GM21390 (cell line): Measurements from ENCODE around the gene DOP1A.
"Not testable (repeated sequence)": the region's sequence is repeated elsewhere in the genome, so short reads cannot be mapped to it uniquely, and the experiment has no call there.

ENCODE experiments used
- ATAC-seq: cut with Tn5 transposase; IDR thresholded peaks from one replicate; pipeline ENCODE4 v1.9.1; 2021; ENCODE audit not compliant: unreplicated experiment

The DOP1A gene

DNA sequence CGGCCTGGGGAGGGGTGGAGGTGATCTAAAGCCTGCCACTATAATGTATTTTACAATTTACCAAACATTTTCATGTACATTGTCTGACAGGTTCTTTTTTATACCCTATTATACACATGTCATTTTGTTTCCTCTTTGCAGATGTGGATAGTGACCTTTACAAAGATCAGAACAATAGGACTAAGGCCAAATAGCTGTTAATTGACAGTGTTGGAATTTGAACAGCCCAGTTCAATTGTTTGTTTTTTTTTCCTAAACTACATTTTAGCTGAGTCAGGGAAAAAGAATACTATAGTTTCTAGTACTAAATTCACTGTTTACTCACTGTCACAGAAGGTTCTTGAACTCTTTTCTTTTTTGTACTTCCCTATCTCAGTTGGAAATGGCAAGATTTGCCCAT is 85.4 kb downstream of the DOP1A start:
- ATAC-seq: no peak

- no peak for ATAC-seq
Measured at GRCh38 chr6:83153883-83154521, 86.5 kb downstream of the DOP1A start.

GRCh38 chr6:83155794-83156193 is 88.3 kb downstream of the DOP1A start:
- no peak for ATAC-seq

DNA sequence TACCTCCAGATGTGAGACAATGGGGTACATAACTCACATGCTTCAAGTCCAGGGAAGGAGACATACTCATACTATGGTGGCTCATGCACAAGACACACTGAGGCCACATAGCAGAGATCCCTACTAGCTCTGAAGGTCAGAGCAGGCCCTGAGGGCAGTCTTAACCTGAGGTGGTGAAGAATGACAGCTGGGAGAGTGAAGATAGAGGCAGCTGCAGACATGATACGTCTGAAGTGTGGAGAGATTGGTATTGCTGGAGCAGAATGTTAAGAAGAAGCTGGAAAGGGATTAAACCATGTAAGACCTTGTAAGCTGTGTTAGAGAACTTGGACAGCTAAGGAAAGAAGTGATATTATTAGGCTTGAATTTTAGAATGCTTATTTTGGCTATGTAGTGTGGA is 92.7 kb downstream of the DOP1A start:
- ATAC-seq: no peak

DNA sequence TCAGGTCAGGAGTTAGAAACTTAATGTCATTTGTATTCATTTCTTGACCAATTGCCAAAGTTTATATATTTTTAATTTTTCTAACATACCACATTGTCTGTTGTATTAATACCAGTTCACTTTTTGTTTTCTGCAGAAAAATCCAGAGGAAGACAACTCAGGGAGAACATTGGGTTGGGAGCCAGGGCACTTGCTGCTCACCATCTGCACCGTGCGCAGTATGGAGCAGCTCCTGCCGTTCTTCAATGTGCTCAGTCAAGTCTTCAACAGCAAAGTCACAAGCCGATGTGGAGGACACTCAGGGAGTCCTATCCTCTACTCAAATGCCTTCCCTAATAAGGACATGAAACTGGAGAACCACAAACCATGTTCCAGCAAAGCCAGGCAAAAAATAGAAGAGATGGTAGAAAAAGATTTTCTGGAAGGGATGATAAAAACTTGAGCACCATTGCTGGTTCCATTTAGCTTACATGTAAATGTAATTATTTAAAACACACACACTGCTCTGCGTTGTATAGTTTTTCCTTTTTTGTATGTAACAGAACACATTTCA is 100.3 kb downstream of the DOP1A start:
- ATAC-seq: no peak

GRCh38 chr6:83168556-83168955 is 101.1 kb downstream of the DOP1A start:
- no peak for ATAC-seq

GRCh38 chr6:83169106-83169505 is 101.6 kb downstream of the DOP1A start:
- ATAC-seq: no peak

- no peak for ATAC-seq
Measured at GRCh38 chr6:83169511-83169910, 102.0 kb downstream of the DOP1A start.

DNA sequence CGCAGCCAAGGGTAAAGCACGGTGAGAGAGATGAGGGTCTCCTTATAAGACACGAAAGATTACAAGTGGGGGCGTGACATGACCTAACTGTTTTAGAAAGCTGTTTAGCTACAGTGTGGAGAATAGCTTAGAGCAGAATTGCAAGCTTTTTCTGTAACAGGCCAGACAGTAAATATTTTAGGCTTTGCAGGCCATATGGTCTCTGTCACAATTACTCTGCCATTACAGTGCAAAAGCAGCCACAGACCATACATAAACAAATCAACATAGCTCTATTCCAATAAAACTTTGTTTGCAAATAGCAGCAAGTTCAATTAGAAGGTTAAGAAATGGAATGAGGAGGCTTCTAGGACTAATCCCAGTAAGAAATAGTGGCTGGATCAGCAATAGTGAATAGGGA is 108.8 kb downstream of the DOP1A start:
- ATAC-seq: no peak

DNA sequence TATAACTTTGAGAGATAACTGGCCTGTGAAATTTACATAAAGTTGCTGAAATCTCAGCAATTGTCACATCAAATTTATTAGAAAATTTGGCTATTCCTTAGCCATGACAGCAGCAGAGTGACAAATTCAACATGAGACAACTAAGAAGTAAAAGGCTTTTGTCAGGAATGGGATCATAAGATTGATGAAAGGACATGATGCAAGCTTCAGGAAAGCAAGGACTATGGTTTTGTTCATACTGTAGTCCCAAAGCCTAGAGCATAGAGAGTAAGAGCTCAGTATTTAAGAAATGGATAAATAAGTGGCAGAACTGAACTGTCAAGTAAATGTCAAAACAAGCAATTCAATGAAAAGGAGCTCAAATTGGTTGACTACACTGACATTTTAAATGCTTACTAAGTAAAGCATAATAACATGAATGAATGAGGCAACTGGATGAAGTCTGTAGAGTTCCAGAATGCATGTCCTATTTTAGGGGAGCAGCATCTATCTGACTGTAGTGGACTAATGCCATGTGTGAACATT is 113.0 kb downstream of the DOP1A start:
- ATAC-seq: no peak

DNA sequence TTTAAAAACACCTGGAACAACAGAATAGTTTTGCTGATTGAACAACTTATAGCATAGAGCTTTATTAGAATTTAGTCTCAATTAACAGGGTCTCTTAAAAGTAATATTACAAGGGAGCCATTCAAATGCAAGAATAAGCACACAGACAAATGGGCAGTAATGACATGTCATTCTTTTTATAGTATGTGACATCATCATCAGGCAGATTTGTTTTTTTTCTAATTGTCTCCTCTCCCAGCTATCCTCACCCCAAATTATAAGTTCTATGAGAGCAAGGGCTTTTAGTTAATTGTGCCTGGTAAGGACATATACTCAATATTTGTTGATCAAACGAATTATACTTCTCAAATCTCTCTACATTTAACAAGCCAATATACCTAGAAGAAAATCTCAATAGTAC is 114.6 kb downstream of the DOP1A start:
- no peak for ATAC-seq

GRCh38 chr6:83183082-83183828 is 115.8 kb downstream of the DOP1A start:
- no peak for ATAC-seq

GRCh38 chr6:83185096-83185495 is 117.6 kb downstream of the DOP1A start:
- no peak for ATAC-seq

DNA sequence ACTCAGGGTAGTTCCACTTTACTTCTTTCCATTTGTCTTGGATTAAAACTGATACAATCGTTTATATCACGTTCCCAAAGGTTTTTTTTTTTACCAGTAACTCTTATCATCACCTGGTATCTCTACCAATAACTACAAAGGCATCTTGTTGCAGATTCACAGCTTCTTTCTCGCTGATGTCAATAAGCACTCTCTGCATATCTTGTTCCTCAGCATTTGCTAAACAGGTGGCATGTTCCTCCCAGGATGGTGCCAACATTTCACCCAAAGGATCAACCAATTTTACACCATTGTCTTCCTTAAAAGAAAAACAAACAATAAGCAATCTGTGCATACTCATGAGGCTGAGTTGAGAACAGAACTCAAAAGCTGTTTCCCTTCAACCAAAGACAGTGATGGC is 121.0 kb downstream of the DOP1A start:
- no peak for ATAC-seq

GRCh38 chr6:83190626-83191025 is 123.2 kb downstream of the DOP1A start:
- no peak for ATAC-seq

- not testable (repeated sequence) for ATAC-seq
Measured at GRCh38 chr6:83191974-83192373, 124.5 kb downstream of the DOP1A start.

- ATAC-seq: no peak
Measured at GRCh38 chr6:83192456-83192855, 125.0 kb downstream of the DOP1A start.

DNA sequence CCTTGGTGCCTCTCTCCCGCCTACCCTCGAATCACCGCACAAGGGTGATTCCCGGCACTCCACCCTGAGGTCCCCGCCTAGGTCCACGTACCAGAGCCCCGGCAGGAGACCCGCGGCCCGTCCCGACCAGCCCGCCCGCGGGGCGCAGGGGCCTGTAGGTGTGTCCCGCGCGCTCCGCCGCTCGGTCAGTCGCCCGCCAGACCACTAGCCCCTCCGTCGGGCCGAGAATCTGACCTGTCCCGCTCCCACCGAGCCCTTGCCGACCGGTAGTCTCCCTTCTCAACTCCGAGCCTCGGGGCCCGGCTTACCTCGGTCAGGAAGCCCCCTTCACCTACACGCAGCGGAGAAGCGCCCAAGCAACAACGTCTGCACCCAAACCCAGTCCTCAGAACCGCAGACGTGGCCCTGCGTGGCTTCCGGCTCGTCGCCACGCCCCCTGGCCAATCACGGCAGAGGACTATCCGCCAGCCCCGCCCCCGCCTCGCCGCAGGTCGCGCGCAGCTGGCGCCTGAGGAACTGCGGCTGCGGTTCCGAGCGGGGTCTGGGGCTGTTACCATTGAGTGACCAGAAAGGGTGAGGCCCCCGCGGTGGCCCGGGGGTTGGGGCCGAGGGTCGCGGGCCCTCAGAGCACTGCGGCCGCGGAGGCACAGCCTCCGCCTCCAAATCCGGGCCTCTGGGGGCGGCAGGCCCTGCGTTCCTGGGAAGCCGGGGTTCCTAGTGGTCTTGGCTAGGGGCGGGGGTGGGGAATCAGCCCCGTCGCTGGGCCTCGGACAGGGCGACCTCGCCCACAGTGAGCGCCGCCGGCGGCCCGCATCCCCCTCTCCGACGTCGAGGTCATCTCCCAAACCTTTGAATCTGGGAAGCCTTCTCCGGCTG is 125.6 kb downstream of the DOP1A start, which contains the start of the genes PGM3 and RWDD2A:
Gene PGM3, minus strand, starts transcription at position 395 of the 876 bp plus-strand sequence. CDS start 2,253 bp downstream, outside the sequence.
Gene RWDD2A, plus strand, starts transcription at position 487 of the 876 bp plus-strand sequence. CDS start 1,095 bp downstream, outside the sequence.
- ATAC-seq: peak; percentile 96

DNA sequence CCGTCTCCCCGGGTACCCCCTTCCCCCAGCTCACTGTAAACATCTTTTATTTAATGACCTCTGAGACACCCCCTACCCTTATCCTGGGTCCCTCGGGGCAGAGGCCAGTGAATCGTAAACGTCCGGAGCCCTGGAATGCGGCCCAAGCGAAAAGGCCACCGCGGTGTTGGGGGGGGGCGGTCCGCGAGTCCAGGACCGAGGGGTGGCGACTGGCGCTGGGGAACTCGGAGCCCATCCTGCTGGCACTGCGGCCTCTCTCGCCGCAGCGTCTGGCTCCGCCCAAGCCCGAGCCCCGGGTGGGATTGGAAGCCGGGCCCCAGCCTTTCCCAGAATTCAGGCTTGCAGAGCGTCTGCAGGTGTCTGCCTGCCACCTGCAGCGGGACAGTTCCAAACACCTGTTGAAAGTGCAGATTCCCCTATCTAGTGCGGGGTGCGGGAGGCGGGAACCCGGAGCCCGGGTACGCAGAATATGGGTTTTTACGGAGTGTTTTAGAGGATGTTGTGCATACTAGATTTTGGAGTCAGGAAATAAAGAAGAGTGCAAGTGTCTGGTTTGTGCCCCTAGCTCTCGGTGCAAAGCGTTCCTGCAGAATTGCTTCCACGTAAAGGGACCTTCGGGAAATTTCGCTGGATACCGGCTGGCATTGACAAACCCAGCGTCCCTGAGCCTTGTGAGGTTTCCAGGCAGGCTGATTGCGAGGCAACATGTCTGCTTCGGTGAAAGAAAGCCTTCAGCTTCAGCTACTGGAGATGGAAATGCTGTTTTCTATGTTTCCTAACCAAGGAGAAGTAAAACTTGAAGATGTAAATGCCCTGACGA is 126.5 kb downstream of the DOP1A start:
- peak; percentile 25 for ATAC-seq
